Neural cell (in vitro differentiated cells): Measurements from ENCODE around the gene MYO3A. TPM values are rescaled to one million over a fixed set of nuclear protein-coding genes. Genes with fewer than 3 reads are reported as not detected.

Experiments used
- H2AFZ ChIP-seq: fragments of 200-600, 300-800 bp; sonication (generic), shearing (Covaris generic); 2 replicates; pipeline ENCODE4 v1.6.0; 2014; ENCODE audit warnings: low read depth, mild to moderate bottlenecking, antibody characterized with exemption, low read length, moderate library complexity
- H3F3A ChIP-seq: fragments of 200-600 bp; shearing (Covaris generic); 2 replicates; pipeline ENCODE4 v1.6.1; 2016; ENCODE audit warnings: mild to moderate bottlenecking, moderate library complexity, mixed read lengths, antibody characterized with exemption, low read length; ENCODE audit not compliant: insufficient read depth, poor library complexity, severe bottlenecking
- H3K27ac ChIP-seq: fragments of 200-600, 300-800 bp; sonication (generic), shearing (Covaris generic); 2 replicates; pipeline ENCODE4 v1.5.1; 2014; ENCODE audit warnings: mild to moderate bottlenecking, low read length, moderate library complexity
- H3K27me3 ChIP-seq: fragments of 300-800, 200-600 bp; sonication (generic), shearing (Covaris generic); 2 replicates; pipeline ENCODE4 v1.6.0; 2014; ENCODE audit warnings: mild to moderate bottlenecking, low read depth, low read length, moderate library complexity; ENCODE audit not compliant: insufficient read depth
- H3K36me3 ChIP-seq: fragments of 300-800, 200-600 bp; sonication (generic), shearing (Covaris generic); 2 replicates; pipeline ENCODE4 v1.5.1; 2014; ENCODE audit warnings: mild to moderate bottlenecking, antibody characterized with exemption, low read length, moderate library complexity; ENCODE audit not compliant: insufficient read depth
- H3K4me2 ChIP-seq: fragments of 300-800, 200-600 bp; sonication (generic), shearing (Covaris generic); 2 replicates; pipeline ENCODE4 v1.6.0; 2014; ENCODE audit warnings: mild to moderate bottlenecking, low read length
- H3K4me3 ChIP-seq: fragments of 300-800, 200-600 bp; sonication (generic), shearing (Covaris generic); 2 replicates; pipeline ENCODE4 v1.5.1; 2014; ENCODE audit warnings: mild to moderate bottlenecking, low read length, moderate library complexity
- H3K79me2 ChIP-seq: fragments of 200-600 bp; shearing (Covaris generic); replicated peaks from 2 replicates; pipeline ENCODE4 v1.6.0; 2014; ENCODE audit warnings: mild to moderate bottlenecking, low read length, moderate library complexity; ENCODE audit not compliant: insufficient read depth
- H3K9ac ChIP-seq: fragments of 300-800, 200-600 bp; sonication (generic), shearing (Covaris generic); 2 replicates; pipeline ENCODE4 v1.6.1; 2016; ENCODE audit warnings: mild to moderate bottlenecking, low read length, mixed read lengths
- H3K9me2 ChIP-seq: fragments of 200-600 bp; shearing (Covaris generic); 2 replicates; pipeline ENCODE4 v1.6.1; 2016; ENCODE audit warnings: mild to moderate bottlenecking, low read length, mixed read lengths; ENCODE audit not compliant: insufficient read depth
- H3K9me3 ChIP-seq: fragments of 200-600, 300-800 bp; sonication (generic), shearing (Covaris generic); 2 replicates; pipeline ENCODE4 v1.6.1; 2016; ENCODE audit warnings: mild to moderate bottlenecking, mixed run types, low read length, moderate library complexity, mixed read lengths
- H4K20me1 ChIP-seq: fragments of 200-600 bp; shearing (Covaris generic); 2 replicates; pipeline ENCODE4 v1.6.1; 2016; ENCODE audit warnings: mild to moderate bottlenecking, mixed run types; ENCODE audit not compliant: insufficient read depth
- CTCF ChIP-seq: fragments of 450-650 bp; IDR thresholded peaks from 2 replicates; pipeline ENCODE4 v1.5.1; 2014; ENCODE audit warnings: antibody characterized with exemption, mild to moderate bottlenecking, moderate library complexity; ENCODE audit not compliant: poor library complexity, severe bottlenecking
- POLR2AphosphoS5 ChIP-seq: IDR thresholded peaks from 2 replicates; pipeline ENCODE4 v1.6.1; 2012
- REST ChIP-seq: IDR thresholded peaks from 2 replicates; pipeline ENCODE4 v1.6.1; 2012; ENCODE audit warnings: borderline replicate concordance
- SMC3 ChIP-seq: fragments of 450-650 bp; conservative IDR thresholded peaks from 2 replicates; pipeline ENCODE4 v1.6.1; 2014; ENCODE audit warnings: antibody characterized with exemption, mild to moderate bottlenecking, moderate library complexity; ENCODE audit not compliant: poor library complexity
- TAF1 ChIP-seq: IDR thresholded peaks from 2 replicates; pipeline ENCODE4 v1.6.1; 2012; ENCODE audit warnings: low read depth
- polyA plus RNA-seq: library from polyadenylated mRNA; depleted of rRNA; stranded (reverse); fragments of >200 nt; gene quantifications from 2 replicates; pipeline ENCODE4 v1.2.3, GENCODE V29; 2014

MYO3A gene
- polyA plus RNA-seq, 1 donor from 2014 or later: 4.1 TPM

- H3K4me2 ChIP-seq: no peak overlapping the region
- no peaks in the 10 kb centered on the region for H3K27me3 ChIP-seq
- H3F3A ChIP-seq: peaks cover 7% of the 10 kb centered on the region
- H3K9me2 ChIP-seq: no peaks in the 10 kb centered on the region
- peak overlapping the region; percentile 86 for H3K4me3 ChIP-seq
- H2AFZ ChIP-seq: no peak overlapping the region
- peak overlapping the region; percentile 99 for H3K9ac ChIP-seq
- H3K9me3 ChIP-seq: no peaks in the 10 kb centered on the region
- H3K79me2 ChIP-seq: peaks cover 49% of the 10 kb centered on the region
- peak overlapping the region; percentile 98 for H3K27ac ChIP-seq
- TF ChIP-seq POLR2AphosphoS5 (peak; percentile 29), REST (no peak)
- no peaks in the 10 kb centered on the region for H3K36me3 ChIP-seq
- no peaks in the 10 kb centered on the region for H4K20me1 ChIP-seq
Measured at GRCh38 chr10:26211781-26212444, 277.9 kb downstream of the MYO3A start.

- Histone ChIP-seq H3K4me2 (no peak overlapping the region), H4K20me1 (no peaks in the 10 kb centered on the region), H3F3A (peaks cover 7% of the 10 kb centered on the region), H3K9me3 (no peaks in the 10 kb centered on the region), H3K9ac (peak overlapping the region; percentile 99), H3K9me2 (no peaks in the 10 kb centered on the region), H3K79me2 (peaks cover 55% of the 10 kb centered on the region), H3K36me3 (no peaks in the 10 kb centered on the region), H3K4me3 (peak overlapping the region; percentile 86), H2AFZ (no peak overlapping the region), H3K27ac (peak overlapping the region; percentile 98), H3K27me3 (no peaks in the 10 kb centered on the region)
- no peak for TF ChIP-seq TAF1
- TF ChIP-seq CTCF: no peak
- TF ChIP-seq REST: no peak
- no peak for TF ChIP-seq SMC3
Measured at GRCh38 chr10:26212511-26212910, 278.5 kb downstream of the MYO3A start.
